ENCODE data around the gene RAD52.

Gene RAD52

DNA sequence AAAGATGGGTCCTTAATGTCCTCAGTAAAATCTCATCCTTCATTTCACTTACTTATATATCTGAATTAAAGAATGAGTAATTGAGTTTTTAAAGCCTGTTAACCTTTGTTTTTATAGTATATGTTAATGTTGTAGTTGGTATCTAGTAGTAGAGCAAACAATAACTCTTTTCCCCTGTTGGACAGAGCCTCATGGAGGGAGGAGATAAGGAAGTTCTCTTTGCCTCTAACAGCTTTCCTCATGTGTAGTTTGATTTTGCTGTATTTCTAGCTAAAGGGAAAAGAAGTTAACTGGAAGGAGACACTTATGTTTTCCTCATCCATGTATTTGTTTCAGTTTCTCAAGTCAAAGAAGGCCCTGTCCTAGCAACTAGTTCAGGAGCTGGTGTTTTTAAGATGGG, 55.3 kb downstream of the RAD52 start:
- peaks cover 34% of the 10 kb centered on the region for H3K36me3 ChIP-seq (ENCODE audit: insufficient read depth, low read length)
- no peak for DNase-seq (ENCODE audit: low read depth, low spot score)
- TF ChIP-seq POLR2AphosphoS5 (IDR thresholded peaks at IDR 0.05; ENCODE audit: borderline replicate concordance, low read depth, low read length): no peak
- TF ChIP-seq FOXP2 (optimal IDR thresholded peaks at IDR 0.05; ENCODE audit: control extremely low read depth, extremely low read length, insufficient read depth): no peak
- no peak for TF ChIP-seq EZH2 (IDR thresholded peaks at IDR 0.05)
- H3K27ac ChIP-seq: no peak overlapping the region
- H3K9me3 ChIP-seq (ENCODE audit: low read depth, low read length): no peaks in the 10 kb centered on the region
- H3K9ac ChIP-seq (ENCODE audit: insufficient read length): no peak overlapping the region
- H3K4me3 ChIP-seq: no peak overlapping the region

GRCh38 chr12:886206-886605, 63.3 kb downstream of the RAD52 start:
- no peak for DNase-seq (ENCODE audit: low read depth, low spot score)
- Histone ChIP-seq H3K27ac (no peak overlapping the region), H3K9ac (ENCODE audit: insufficient read length) (no peak overlapping the region), H3K9me3 (ENCODE audit: low read depth, low read length) (no peaks in the 10 kb centered on the region), H3K4me3 (no peak overlapping the region), H3K36me3 (ENCODE audit: insufficient read depth, low read length) (peaks cover 83% of the 10 kb centered on the region)
- TF ChIP-seq FOXP2 (optimal IDR thresholded peaks at IDR 0.05; ENCODE audit: control extremely low read depth, extremely low read length, insufficient read depth) (no peak), POLR2AphosphoS5 (IDR thresholded peaks at IDR 0.05; ENCODE audit: borderline replicate concordance, low read depth, low read length) (no peak), EZH2 (IDR thresholded peaks at IDR 0.05) (no peak)

DNA sequence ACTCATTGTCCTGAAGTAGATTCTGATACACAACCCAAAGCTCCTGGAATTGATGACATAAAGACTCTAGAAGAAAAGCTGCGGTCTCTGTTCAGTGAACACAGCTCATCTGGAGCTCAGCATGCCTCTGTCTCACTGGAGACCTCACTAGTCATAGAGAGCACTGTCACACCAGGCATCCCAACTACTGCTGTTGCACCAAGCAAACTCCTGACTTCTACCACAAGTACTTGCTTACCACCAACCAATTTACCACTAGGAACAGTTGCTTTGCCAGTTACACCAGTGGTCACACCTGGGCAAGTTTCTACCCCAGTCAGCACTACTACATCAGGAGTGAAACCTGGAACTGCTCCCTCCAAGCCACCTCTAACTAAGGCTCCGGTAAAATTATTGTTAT, 63.8 kb downstream of the RAD52 start:
- no peak for DNase-seq (ENCODE audit: low read depth, low spot score)
- H3K4me3 ChIP-seq: no peak overlapping the region
- no peaks in the 10 kb centered on the region for H3K9me3 ChIP-seq (ENCODE audit: low read depth, low read length)
- peaks cover 86% of the 10 kb centered on the region for H3K36me3 ChIP-seq (ENCODE audit: insufficient read depth, low read length)
- no peak overlapping the region for H3K9ac ChIP-seq (ENCODE audit: insufficient read length)
- no peak for TF ChIP-seq FOXP2 (optimal IDR thresholded peaks at IDR 0.05; ENCODE audit: control extremely low read depth, extremely low read length, insufficient read depth)
- TF ChIP-seq EZH2 (IDR thresholded peaks at IDR 0.05): no peak
- no peak for TF ChIP-seq POLR2AphosphoS5 (IDR thresholded peaks at IDR 0.05; ENCODE audit: borderline replicate concordance, low read depth, low read length)
- H3K27ac ChIP-seq: no peak overlapping the region

DNA sequence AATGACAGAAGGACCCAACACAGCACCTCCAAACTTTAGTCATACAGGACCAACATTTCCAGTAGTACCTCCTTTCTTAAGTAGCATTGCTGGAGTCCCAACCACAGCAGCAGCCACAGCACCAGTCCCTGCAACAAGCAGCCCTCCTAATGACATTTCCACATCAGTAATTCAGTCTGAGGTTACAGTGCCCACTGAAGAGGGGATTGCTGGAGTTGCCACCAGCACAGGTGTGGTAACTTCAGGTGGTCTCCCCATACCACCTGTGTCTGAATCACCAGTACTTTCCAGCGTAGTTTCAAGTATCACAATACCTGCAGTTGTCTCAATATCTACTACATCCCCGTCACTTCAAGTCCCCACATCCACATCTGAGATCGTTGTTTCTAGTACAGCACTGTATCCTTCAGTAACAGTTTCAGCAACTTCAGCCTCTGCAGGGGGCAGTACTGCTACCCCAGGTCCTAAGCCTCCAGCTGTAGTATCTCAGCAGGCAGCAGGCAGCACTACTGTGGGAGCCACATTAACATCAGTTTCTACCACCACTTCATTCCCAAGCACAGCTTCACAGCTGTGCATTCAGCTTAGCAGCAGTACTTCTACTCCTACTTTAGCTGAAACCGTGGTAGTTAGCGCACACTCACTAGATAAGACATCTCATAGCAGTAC, 64.6 kb downstream of the RAD52 start:
- no peak overlapping the region for H3K4me3 ChIP-seq
- H3K9me3 ChIP-seq (ENCODE audit: low read depth, low read length): no peaks in the 10 kb centered on the region
- no peak overlapping the region for H3K9ac ChIP-seq (ENCODE audit: insufficient read length)
- DNase-seq (ENCODE audit: low read depth, low spot score): no peak
- no peak for TF ChIP-seq POLR2AphosphoS5 (IDR thresholded peaks at IDR 0.05; ENCODE audit: borderline replicate concordance, low read depth, low read length)
- TF ChIP-seq FOXP2 (optimal IDR thresholded peaks at IDR 0.05; ENCODE audit: control extremely low read depth, extremely low read length, insufficient read depth): no peak
- no peak for TF ChIP-seq EZH2 (IDR thresholded peaks at IDR 0.05)
- H3K27ac ChIP-seq: no peak overlapping the region
- H3K36me3 ChIP-seq (ENCODE audit: insufficient read depth, low read length): peaks cover 88% of the 10 kb centered on the region

- Histone ChIP-seq H3K9me3 (ENCODE audit: low read depth, low read length) (no peaks in the 10 kb centered on the region), H3K27ac (no peak overlapping the region), H3K4me3 (no peak overlapping the region), H3K9ac (ENCODE audit: insufficient read length) (no peak overlapping the region), H3K36me3 (ENCODE audit: insufficient read depth, low read length) (peaks cover 76% of the 10 kb centered on the region)
- TF ChIP-seq POLR2AphosphoS5 (IDR thresholded peaks at IDR 0.05; ENCODE audit: borderline replicate concordance, low read depth, low read length) (no peak), FOXP2 (optimal IDR thresholded peaks at IDR 0.05; ENCODE audit: control extremely low read depth, extremely low read length, insufficient read depth) (no peak), EZH2 (IDR thresholded peaks at IDR 0.05) (no peak)
- DNase-seq (ENCODE audit: low read depth, low spot score): no peak
Measured at GRCh38 chr12:880656-881055, 68.8 kb downstream of the RAD52 start.

GRCh38 chr12:879641-880040, 69.9 kb downstream of the RAD52 start:
- TF ChIP-seq POLR2AphosphoS5 (IDR thresholded peaks at IDR 0.05; ENCODE audit: borderline replicate concordance, low read depth, low read length): no peak
- no peak for TF ChIP-seq FOXP2 (optimal IDR thresholded peaks at IDR 0.05; ENCODE audit: control extremely low read depth, extremely low read length, insufficient read depth)
- no peak for TF ChIP-seq EZH2 (IDR thresholded peaks at IDR 0.05)
- no peak for DNase-seq (ENCODE audit: low read depth, low spot score)
- H3K9me3 ChIP-seq (ENCODE audit: low read depth, low read length): no peaks in the 10 kb centered on the region
- H3K9ac ChIP-seq (ENCODE audit: insufficient read length): no peak overlapping the region
- no peak overlapping the region for H3K4me3 ChIP-seq
- H3K36me3 ChIP-seq (ENCODE audit: insufficient read depth, low read length): peaks cover 66% of the 10 kb centered on the region
- H3K27ac ChIP-seq: no peak overlapping the region

DNA sequence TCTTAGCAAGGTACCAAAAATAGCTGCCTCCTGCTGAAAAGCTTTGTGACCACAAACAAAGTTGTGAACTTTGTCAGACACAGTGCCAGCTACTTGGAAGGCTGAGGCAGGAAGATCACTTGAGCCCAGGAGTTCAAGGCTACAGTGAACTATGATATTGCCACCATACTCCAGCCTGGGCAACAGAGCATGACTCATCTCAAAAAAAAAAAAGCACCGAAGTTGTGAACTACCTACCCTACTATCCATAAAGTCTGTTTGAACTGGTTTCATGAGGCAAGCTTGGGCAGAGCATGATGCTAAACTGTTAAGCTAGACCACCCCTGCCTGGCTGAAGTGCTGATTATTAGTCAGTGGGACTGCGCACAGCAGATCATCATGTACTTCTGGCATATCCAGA, 75.5 kb downstream of the RAD52 start:
- TF ChIP-seq FOXP2 (optimal IDR thresholded peaks at IDR 0.05; ENCODE audit: control extremely low read depth, extremely low read length, insufficient read depth): no peak
- TF ChIP-seq EZH2 (IDR thresholded peaks at IDR 0.05): no peak
- no peak for TF ChIP-seq POLR2AphosphoS5 (IDR thresholded peaks at IDR 0.05; ENCODE audit: borderline replicate concordance, low read depth, low read length)
- no peak for DNase-seq (ENCODE audit: low read depth, low spot score)

GRCh38 chr12:870378-870777, 79.1 kb downstream of the RAD52 start:
- peaks cover 34% of the 10 kb centered on the region for H3K36me3 ChIP-seq (ENCODE audit: insufficient read depth, low read length)
- TF ChIP-seq FOXP2 (optimal IDR thresholded peaks at IDR 0.05; ENCODE audit: control extremely low read depth, extremely low read length, insufficient read depth) (no peak), POLR2AphosphoS5 (IDR thresholded peaks at IDR 0.05; ENCODE audit: borderline replicate concordance, low read depth, low read length) (no peak), EZH2 (IDR thresholded peaks at IDR 0.05) (no peak)
- no peak overlapping the region for H3K4me3 ChIP-seq

More for the DNA sequence above, 75.5 kb downstream of the RAD52 start:
- Histone ChIP-seq H3K27ac (no peak overlapping the region), H3K36me3 (ENCODE audit: insufficient read depth, low read length) (peaks cover 27% of the 10 kb centered on the region), H3K9me3 (ENCODE audit: low read depth, low read length) (no peaks in the 10 kb centered on the region), H3K9ac (ENCODE audit: insufficient read length) (no peak overlapping the region), H3K4me3 (no peak overlapping the region)

DNA sequence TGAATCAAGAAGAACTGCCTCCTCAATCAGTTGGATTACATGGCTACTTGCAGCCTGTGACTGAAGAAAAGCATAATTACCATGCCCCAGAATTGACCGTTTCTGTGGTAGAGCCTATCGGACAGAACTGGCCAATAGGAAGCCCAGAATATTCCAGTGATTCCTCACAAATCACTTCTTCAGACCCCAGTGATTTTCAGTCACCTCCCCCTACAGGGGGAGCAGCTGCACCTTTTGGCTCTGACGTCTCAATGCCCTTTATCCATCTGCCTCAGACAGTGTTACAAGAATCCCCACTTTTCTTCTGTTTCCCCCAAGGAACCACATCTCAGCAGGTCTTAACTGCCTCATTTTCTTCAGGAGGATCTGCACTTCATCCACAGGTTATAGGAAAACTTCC, 80.8 kb downstream of the RAD52 start:
- Histone ChIP-seq H3K27ac (no peak overlapping the region), H3K36me3 (ENCODE audit: insufficient read depth, low read length) (peaks cover 37% of the 10 kb centered on the region), H3K4me3 (no peak overlapping the region), H3K9me3 (ENCODE audit: low read depth, low read length) (no peaks in the 10 kb centered on the region), H3K9ac (ENCODE audit: insufficient read length) (no peak overlapping the region)
- TF ChIP-seq FOXP2 (optimal IDR thresholded peaks at IDR 0.05; ENCODE audit: control extremely low read depth, extremely low read length, insufficient read depth) (no peak), POLR2AphosphoS5 (IDR thresholded peaks at IDR 0.05; ENCODE audit: borderline replicate concordance, low read depth, low read length) (no peak), EZH2 (IDR thresholded peaks at IDR 0.05) (no peak)
- no peak for DNase-seq (ENCODE audit: low read depth, low spot score)

More at GRCh38 chr12:870378-870777, 79.1 kb downstream of the RAD52 start:
- H3K27ac ChIP-seq: no peak overlapping the region
- H3K9ac ChIP-seq (ENCODE audit: insufficient read length): no peak overlapping the region
- no peak for DNase-seq (ENCODE audit: low read depth, low spot score)
- no peaks in the 10 kb centered on the region for H3K9me3 ChIP-seq (ENCODE audit: low read depth, low read length)
